ENCODE measurements around the gene SNN. TPM values are rescaled to one million over a fixed set of nuclear protein-coding genes. Genes with fewer than 3 reads are reported as not detected.

The SNN gene
- total RNA-seq, 1 experiment from 2014 or later, result 1.9 TPM

DNA sequence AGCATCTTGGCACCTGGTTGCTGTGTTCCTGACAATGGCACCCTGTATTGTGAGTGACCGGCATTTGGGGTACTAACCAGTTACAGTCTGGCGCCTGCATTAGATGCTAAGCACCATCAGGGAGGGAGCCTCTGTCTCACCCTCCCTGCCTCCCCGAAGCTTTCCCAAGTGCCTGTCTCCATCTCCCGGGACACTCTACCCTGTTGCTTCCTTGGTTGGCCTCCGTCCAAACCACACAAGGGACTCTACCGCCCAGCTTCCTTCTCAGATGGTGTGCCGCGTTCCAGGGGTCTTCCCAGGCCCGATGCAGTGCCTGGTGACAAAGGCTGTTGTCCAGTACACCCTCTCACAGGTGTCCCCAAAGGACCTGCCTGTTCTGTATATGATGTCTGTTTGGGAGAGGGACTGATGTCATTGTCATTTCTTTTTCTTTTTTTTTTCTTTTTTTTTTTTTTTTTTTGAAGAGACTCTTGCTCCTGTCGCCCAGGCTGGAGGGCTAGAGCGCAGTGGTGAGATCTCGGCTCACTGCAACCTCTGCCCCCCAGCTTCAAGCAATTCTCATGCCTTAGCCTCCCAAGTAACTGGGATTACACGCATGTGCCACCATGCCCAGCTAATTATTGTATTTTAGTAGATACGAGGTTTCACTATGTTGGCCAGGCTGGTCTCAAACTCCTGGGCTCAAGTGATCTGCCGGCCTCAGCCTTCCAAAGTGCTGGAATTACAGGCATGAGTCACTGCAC lies 6.7 kb downstream of the SNN start:
- H3K4me1 Mint-ChIP-seq (ENCODE audit: insufficient read depth, unreplicated experiment), result peaks cover 28% of the 10 kb centered on the region
- ChIA-PET POLR2A (interaction anchor here (1.0 to 3.0 kb wide), 3 partner anchors 16 to 122 kb away, joined by 3 to 14 read pairs (median 13); partner anchors contain the start of gene ZC3H7A), CTCF (interaction anchor here (0.5 to 2.2 kb wide), 9 partner anchors 23 to 721 kb away, joined by 3 to 7 read pairs (median 4); no protein-coding TSS in a partner anchor)
- DNase-seq (ENCODE audit: unreplicated experiment), result peak; percentile 71
- H3K4me3 Mint-ChIP-seq (ENCODE audit: unreplicated experiment), result no peak overlapping the region
- intact Hi-C loops (cut with micrococcal nuclease), result no loop called here
- H3K36me3 Mint-ChIP-seq (ENCODE audit: insufficient read depth, unreplicated experiment), result peaks cover 31% of the 10 kb centered on the region
- no peak overlapping the region for H3K27ac Mint-ChIP-seq (ENCODE audit: low read depth, unreplicated experiment)
- no peaks in the 10 kb centered on the region for H3K27me3 Mint-ChIP-seq (ENCODE audit: insufficient read depth, unreplicated experiment)
- no TSS peak for BruUV-seq (replicated peaks)
- TF ChIP-seq CTCF (IDR thresholded peaks at IDR 0.05; ENCODE audit: unreplicated experiment), result no peak
- H3K9me3 Mint-ChIP-seq (ENCODE audit: unreplicated experiment), result no peaks in the 10 kb centered on the region

GRCh38 chr16:11675561-11676511 lies 7.6 kb downstream of the SNN start:
- peak; percentile 80 for DNase-seq (ENCODE audit: unreplicated experiment)
- intact Hi-C loops (cut with micrococcal nuclease), result no loop called here
- Mint-ChIP-seq H3K36me3 (ENCODE audit: insufficient read depth, unreplicated experiment) (peaks cover 36% of the 10 kb centered on the region), H3K27me3 (ENCODE audit: insufficient read depth, unreplicated experiment) (no peaks in the 10 kb centered on the region), H3K4me3 (ENCODE audit: unreplicated experiment) (no peak overlapping the region), H3K4me1 (ENCODE audit: insufficient read depth, unreplicated experiment) (peaks cover 28% of the 10 kb centered on the region), H3K27ac (ENCODE audit: low read depth, unreplicated experiment) (no peak overlapping the region), H3K9me3 (ENCODE audit: unreplicated experiment) (no peaks in the 10 kb centered on the region)
- TF ChIP-seq CTCF (IDR thresholded peaks at IDR 0.05; ENCODE audit: unreplicated experiment), result no peak
- ChIA-PET CTCF (interaction anchor here (0.6 to 2.2 kb wide), 10 partner anchors 9 to 722 kb away, joined by 3 to 8 read pairs (median 4); no protein-coding TSS in a partner anchor), POLR2A (interaction anchor here (0.7 to 3.0 kb wide), 7 partner anchors 14 to 280 kb away, joined by 3 to 14 read pairs (median 3); partner anchors contain the start of gene ZC3H7A)
- no TSS peak for BruUV-seq (replicated peaks)

DNA sequence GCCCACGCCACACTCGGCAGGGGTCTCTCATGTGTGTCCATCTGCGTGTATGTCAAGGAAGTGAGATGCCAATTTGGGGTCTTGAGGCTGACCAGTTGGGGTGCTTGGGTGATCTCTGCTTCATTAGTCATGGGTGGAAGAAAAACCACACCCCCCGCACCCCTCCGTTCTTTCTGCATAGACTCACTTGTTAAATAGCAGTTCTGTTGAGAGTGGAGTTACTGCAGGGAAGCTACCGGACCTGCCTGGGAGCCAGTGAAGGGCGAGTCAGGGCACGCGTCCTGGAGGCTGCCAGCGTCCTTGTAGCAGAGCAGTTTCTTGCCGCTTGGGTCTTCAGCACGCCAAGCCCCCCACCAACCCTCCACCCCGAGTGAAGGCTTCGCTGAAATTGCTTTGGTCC lies 8.5 kb downstream of the SNN start:
- BruUV-seq (replicated peaks), result TSS peak; percentile 28
- ChIA-PET POLR2A (interaction anchor here (0.7 to 3.0 kb wide), 9 partner anchors 8 to 281 kb away, joined by 3 to 21 read pairs (median 3); partner anchors contain the start of gene SNN), CTCF (interaction anchor here (0.6 to 1.8 kb wide), 4 partner anchors 10 to 145 kb away, joined by 3 to 8 read pairs (median 4); no protein-coding TSS in a partner anchor)
- no peak overlapping the region for H3K4me3 Mint-ChIP-seq (ENCODE audit: unreplicated experiment)
- no peak for TF ChIP-seq CTCF (IDR thresholded peaks at IDR 0.05; ENCODE audit: unreplicated experiment)
- H3K27me3 Mint-ChIP-seq (ENCODE audit: insufficient read depth, unreplicated experiment), result no peaks in the 10 kb centered on the region
- intact Hi-C loops (cut with micrococcal nuclease), result no loop called here
- H3K9me3 Mint-ChIP-seq (ENCODE audit: unreplicated experiment), result no peaks in the 10 kb centered on the region
- peaks cover 42% of the 10 kb centered on the region for H3K36me3 Mint-ChIP-seq (ENCODE audit: insufficient read depth, unreplicated experiment)
- H3K4me1 Mint-ChIP-seq (ENCODE audit: insufficient read depth, unreplicated experiment), result peaks cover 37% of the 10 kb centered on the region
- peak overlapping the region; percentile 61 for H3K27ac Mint-ChIP-seq (ENCODE audit: low read depth, unreplicated experiment)
- peak; percentile 40 for DNase-seq (ENCODE audit: unreplicated experiment)
